Adrenal gland (tissue), 5 donors: ENCODE measurements around the gene CR1L.
"Not testable (repeated sequence)": the region's sequence is repeated elsewhere in the genome, so short reads cannot be mapped to it uniquely, and the experiment has no call there.

Experiments
- POLR2A ChIP-seq, 2 donors: fragments of 450-650 bp; IDR thresholded peaks; one replicate each; pipeline ENCODE4 v1.6.1; 2017; ENCODE audit warnings: antibody characterized with exemption in 2 of 2, mild to moderate bottlenecking in 2 of 2, moderate library complexity in 1 of 2
- TF ChIP-seq, protein P1 (sequence below), 6 experiments: fragments of 450-650 bp in 4 of 6; fragments of 200-600 bp in 2 of 6; sonication (generic) in 1 of 6; IDR thresholded peaks; 1 replicate in 5 of 6; 2 replicates in 1 of 6; pipeline versions ENCODE4 v1.5.1 to v1.8.0; 2016 to 2021; ENCODE audit warnings: antibody characterized with exemption in 6 of 6, mild to moderate bottlenecking in 2 of 6, moderate library complexity in 1 of 6
- donor health status: DM: no; HTN: no; CAD: no.

DNA sequence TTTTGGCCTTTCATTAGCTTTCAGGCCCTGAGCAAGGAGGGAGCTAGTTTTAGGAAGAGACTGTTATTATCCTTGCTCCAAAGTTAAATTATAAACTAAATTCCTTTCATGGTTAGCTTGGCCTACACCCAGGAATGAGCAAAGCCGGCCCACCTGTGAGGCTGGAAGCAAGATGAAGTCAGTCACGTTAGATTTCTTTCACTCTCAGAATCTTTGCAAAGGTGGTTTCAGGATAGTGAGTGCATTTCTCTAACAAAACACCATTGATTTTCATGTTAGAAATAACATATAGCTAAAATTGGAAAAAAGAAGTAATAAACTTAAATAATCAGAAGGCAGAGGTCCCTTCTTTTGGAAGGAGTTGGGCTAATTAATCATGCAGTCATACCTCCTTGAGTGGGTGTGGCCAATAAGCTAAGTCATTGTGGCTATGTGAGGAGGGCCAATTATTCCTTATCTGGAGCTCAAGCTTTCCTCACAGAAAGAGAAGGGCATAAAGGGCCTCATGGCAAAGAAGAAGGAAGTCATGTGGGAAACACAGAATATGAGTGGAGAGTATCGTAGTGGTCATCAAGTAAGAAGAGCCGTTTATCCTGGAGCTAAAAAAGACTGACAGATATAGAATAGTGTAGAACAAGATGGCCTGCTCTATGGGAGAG is 83.4 kb downstream of the CR1L start:
- TF ChIP-seq, protein P1, sequence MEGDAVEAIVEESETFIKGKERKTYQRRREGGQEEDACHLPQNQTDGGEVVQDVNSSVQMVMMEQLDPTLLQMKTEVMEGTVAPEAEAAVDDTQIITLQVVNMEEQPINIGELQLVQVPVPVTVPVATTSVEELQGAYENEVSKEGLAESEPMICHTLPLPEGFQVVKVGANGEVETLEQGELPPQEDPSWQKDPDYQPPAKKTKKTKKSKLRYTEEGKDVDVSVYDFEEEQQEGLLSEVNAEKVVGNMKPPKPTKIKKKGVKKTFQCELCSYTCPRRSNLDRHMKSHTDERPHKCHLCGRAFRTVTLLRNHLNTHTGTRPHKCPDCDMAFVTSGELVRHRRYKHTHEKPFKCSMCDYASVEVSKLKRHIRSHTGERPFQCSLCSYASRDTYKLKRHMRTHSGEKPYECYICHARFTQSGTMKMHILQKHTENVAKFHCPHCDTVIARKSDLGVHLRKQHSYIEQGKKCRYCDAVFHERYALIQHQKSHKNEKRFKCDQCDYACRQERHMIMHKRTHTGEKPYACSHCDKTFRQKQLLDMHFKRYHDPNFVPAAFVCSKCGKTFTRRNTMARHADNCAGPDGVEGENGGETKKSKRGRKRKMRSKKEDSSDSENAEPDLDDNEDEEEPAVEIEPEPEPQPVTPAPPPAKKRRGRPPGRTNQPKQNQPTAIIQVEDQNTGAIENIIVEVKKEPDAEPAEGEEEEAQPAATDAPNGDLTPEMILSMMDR (IDR thresholded peaks at IDR 0.05) = not testable (repeated sequence)
- not testable (repeated sequence) for TF ChIP-seq POLR2A (IDR thresholded peaks at IDR 0.05)
